Astrocyte (in vitro differentiated cells and primary cell): Measurements from ENCODE around the gene RASL10B.

Experiments
- CTCF ChIP-seq: IDR thresholded peaks from 2 replicates; pipeline ENCODE4 v1.5.1; 2011; ENCODE audit warnings: low read depth, mild to moderate bottlenecking, inconsistent platforms, low read length, moderate library complexity; ENCODE audit not compliant: insufficient read depth
- EZH2 ChIP-seq: IDR thresholded peaks from 2 replicates; pipeline ENCODE4 v1.6.1; 2012; ENCODE audit warnings: mild to moderate bottlenecking, low read length, inconsistent platforms; ENCODE audit not compliant: insufficient read depth

- TF ChIP-seq CTCF, result no peak
- TF ChIP-seq EZH2, result no peak
Measured at GRCh38 chr17:35715416-35715815, 16.0 kb upstream of the RASL10B start.
